ENCODE measurements around the gene ISCA1. TPM values are rescaled to one million over a fixed set of nuclear protein-coding genes. Genes with fewer than 3 reads are reported as not detected.

ISCA1 gene
- total RNA-seq, 1 experiment from 2014 or later = 12.5 TPM

DNA sequence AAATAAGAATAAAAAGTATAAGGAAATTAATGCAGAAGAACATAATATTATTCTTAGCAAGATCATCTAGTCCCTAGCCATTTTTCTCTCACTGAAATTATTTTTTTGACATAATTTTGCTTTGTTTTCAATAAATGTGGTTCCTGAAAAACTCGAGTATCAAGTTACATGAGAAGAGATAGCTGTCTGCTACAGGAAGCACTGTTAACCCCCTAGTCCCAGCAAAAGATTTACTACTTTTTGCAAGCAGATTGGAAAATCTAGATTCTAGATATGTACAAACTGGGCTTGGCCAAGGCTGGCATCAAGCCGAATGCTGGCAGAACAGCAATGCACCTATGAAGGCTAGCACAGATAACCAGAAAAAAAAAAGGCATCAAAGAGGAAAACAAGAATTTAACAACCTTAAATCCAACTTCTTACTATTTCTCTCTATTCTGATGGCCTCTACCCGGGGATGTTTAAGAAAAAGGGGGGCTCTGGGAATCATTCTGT, 21.9 kb upstream of the ISCA1 start:
- peaks cover 14% of the 10 kb centered on the region for H3K36me3 Mint-ChIP-seq (ENCODE audit: insufficient read depth, unreplicated experiment)
- H3K9me3 Mint-ChIP-seq (ENCODE audit: low read depth, unreplicated experiment) = no peaks in the 10 kb centered on the region
- CTCF ChIA-PET = interaction anchor here (1.3 kb wide), 1 partner anchor 37 kb away, joined by 4 read pairs; no protein-coding TSS in a partner anchor
- BruUV-seq (replicated peaks) = no TSS peak
- intact Hi-C loops (cut with micrococcal nuclease; ENCODE audit: unreplicated experiment) = no loop called here
- no peaks in the 10 kb centered on the region for H3K4me1 Mint-ChIP-seq (ENCODE audit: low read depth, unreplicated experiment)
- H3K4me3 Mint-ChIP-seq (ENCODE audit: low read depth, unreplicated experiment) = no peak overlapping the region
- no peak overlapping the region for H3K27ac Mint-ChIP-seq (ENCODE audit: unreplicated experiment)
- TF ChIP-seq, protein P1, sequence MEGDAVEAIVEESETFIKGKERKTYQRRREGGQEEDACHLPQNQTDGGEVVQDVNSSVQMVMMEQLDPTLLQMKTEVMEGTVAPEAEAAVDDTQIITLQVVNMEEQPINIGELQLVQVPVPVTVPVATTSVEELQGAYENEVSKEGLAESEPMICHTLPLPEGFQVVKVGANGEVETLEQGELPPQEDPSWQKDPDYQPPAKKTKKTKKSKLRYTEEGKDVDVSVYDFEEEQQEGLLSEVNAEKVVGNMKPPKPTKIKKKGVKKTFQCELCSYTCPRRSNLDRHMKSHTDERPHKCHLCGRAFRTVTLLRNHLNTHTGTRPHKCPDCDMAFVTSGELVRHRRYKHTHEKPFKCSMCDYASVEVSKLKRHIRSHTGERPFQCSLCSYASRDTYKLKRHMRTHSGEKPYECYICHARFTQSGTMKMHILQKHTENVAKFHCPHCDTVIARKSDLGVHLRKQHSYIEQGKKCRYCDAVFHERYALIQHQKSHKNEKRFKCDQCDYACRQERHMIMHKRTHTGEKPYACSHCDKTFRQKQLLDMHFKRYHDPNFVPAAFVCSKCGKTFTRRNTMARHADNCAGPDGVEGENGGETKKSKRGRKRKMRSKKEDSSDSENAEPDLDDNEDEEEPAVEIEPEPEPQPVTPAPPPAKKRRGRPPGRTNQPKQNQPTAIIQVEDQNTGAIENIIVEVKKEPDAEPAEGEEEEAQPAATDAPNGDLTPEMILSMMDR (IDR thresholded peaks at IDR 0.05; ENCODE audit: unreplicated experiment) = no peak
- no peaks in the 10 kb centered on the region for H3K27me3 Mint-ChIP-seq (ENCODE audit: unreplicated experiment)
- no peak for DNase-seq

GRCh38 chr9:86303316-86303975, 21.1 kb upstream of the ISCA1 start:
- no peaks in the 10 kb centered on the region for H3K27me3 Mint-ChIP-seq (ENCODE audit: unreplicated experiment)
- H3K4me1 Mint-ChIP-seq (ENCODE audit: low read depth, unreplicated experiment) = no peaks in the 10 kb centered on the region
- BruUV-seq (replicated peaks) = no TSS peak
- peaks cover 18% of the 10 kb centered on the region for H3K36me3 Mint-ChIP-seq (ENCODE audit: insufficient read depth, unreplicated experiment)
- no peaks in the 10 kb centered on the region for H3K9me3 Mint-ChIP-seq (ENCODE audit: low read depth, unreplicated experiment)
- intact Hi-C loops (cut with micrococcal nuclease; ENCODE audit: unreplicated experiment) = no loop called here
- CTCF ChIA-PET = no interaction called here
- TF ChIP-seq, protein P1 (IDR thresholded peaks at IDR 0.05; ENCODE audit: unreplicated experiment) = no peak
- DNase-seq = no peak
- no peak overlapping the region for H3K4me3 Mint-ChIP-seq (ENCODE audit: low read depth, unreplicated experiment)
- no peak overlapping the region for H3K27ac Mint-ChIP-seq (ENCODE audit: unreplicated experiment)

- H3K4me1 Mint-ChIP-seq (ENCODE audit: low read depth, unreplicated experiment) = no peaks in the 10 kb centered on the region
- CTCF ChIA-PET = no interaction called here
- TF ChIP-seq, protein P1 (IDR thresholded peaks at IDR 0.05; ENCODE audit: unreplicated experiment) = no peak
- BruUV-seq (replicated peaks) = no TSS peak
- intact Hi-C loops (cut with micrococcal nuclease; ENCODE audit: unreplicated experiment) = no loop called here
- no peak overlapping the region for H3K4me3 Mint-ChIP-seq (ENCODE audit: low read depth, unreplicated experiment)
- no peak overlapping the region for H3K27ac Mint-ChIP-seq (ENCODE audit: unreplicated experiment)
- H3K9me3 Mint-ChIP-seq (ENCODE audit: low read depth, unreplicated experiment) = no peaks in the 10 kb centered on the region
- no peaks in the 10 kb centered on the region for H3K27me3 Mint-ChIP-seq (ENCODE audit: unreplicated experiment)
- peaks cover 30% of the 10 kb centered on the region for H3K36me3 Mint-ChIP-seq (ENCODE audit: insufficient read depth, unreplicated experiment)
- no peak for DNase-seq
These were observed 19.3 kb upstream of the ISCA1 start for GRCh38 chr9:86301686-86302085.

DNA sequence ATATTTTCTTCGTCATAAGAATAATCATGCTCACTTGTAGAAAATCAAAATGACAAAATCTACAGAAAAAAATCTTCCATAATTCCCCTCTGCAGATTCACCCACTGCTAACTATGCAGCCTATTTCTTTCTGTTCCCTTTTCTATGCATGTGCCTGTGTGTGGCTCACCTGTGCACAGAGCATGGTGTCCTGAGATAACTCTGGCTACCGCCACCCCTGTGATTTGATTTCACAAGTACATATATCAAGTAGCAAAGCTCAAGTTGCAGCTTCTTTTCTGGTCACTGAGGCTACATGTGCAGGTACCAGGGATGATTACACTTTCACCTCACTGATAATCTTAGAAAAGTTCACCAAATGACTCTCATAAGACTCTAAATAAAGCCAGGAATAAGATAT, 18.4 kb upstream of the ISCA1 start:
- CTCF ChIA-PET = no interaction called here
- Mint-ChIP-seq H3K4me1 (ENCODE audit: low read depth, unreplicated experiment) (no peaks in the 10 kb centered on the region), H3K4me3 (ENCODE audit: low read depth, unreplicated experiment) (no peak overlapping the region), H3K36me3 (ENCODE audit: insufficient read depth, unreplicated experiment) (peaks cover 30% of the 10 kb centered on the region), H3K27me3 (ENCODE audit: unreplicated experiment) (no peaks in the 10 kb centered on the region), H3K9me3 (ENCODE audit: low read depth, unreplicated experiment) (no peaks in the 10 kb centered on the region), H3K27ac (ENCODE audit: unreplicated experiment) (no peak overlapping the region)
- TF ChIP-seq, protein P1 (IDR thresholded peaks at IDR 0.05; ENCODE audit: unreplicated experiment) = no peak
- intact Hi-C loops (cut with micrococcal nuclease; ENCODE audit: unreplicated experiment) = no loop called here
- no peak for DNase-seq
- no TSS peak for BruUV-seq (replicated peaks)

All from Calu3 (cell line).